ENCODE measurements around the gene MAST4. TPM values are rescaled to one million over a fixed set of nuclear protein-coding genes. Genes with fewer than 3 reads are reported as not detected.
A peak's percentile ranks its signal among the peaks of the same experiment; 100 is the strongest.

Gene MAST4
- total RNA-seq, 1 donor from 2014 or later = 56.9 TPM

GRCh38 chr5:66720780-66721179 is 124.6 kb downstream of the MAST4 start:
- peaks cover 11% of the 10 kb centered on the region for H3K4me1 ChIP-seq
- H3K36me3 ChIP-seq = no peaks in the 10 kb centered on the region
- no peak for DNase-seq
- no peaks in the 10 kb centered on the region for H3K9me3 ChIP-seq
- H3K27me3 ChIP-seq (ENCODE audit: low read depth) = no peaks in the 10 kb centered on the region
- intact Hi-C loops (cut with DNase I) = no loop called here
- ATAC-seq = no peak
- H3K4me3 ChIP-seq = no peak overlapping the region
- H3K27ac ChIP-seq = no peak overlapping the region
- TF ChIP-seq CTCF (IDR thresholded peaks at IDR 0.05) = no peak

GRCh38 chr5:66722686-66723085 is 126.5 kb downstream of the MAST4 start:
- intact Hi-C loops (cut with DNase I) = no loop called here
- DNase-seq (no peak), ATAC-seq (peak in 1 of 2 donors; percentile 25)
- peaks cover 11% of the 10 kb centered on the region for H3K4me1 ChIP-seq
- no peak overlapping the region for H3K27ac ChIP-seq
- H3K9me3 ChIP-seq = no peaks in the 10 kb centered on the region
- no peak overlapping the region for H3K4me3 ChIP-seq
- TF ChIP-seq CTCF (IDR thresholded peaks at IDR 0.05) = no peak
- H3K36me3 ChIP-seq = no peaks in the 10 kb centered on the region
- no peaks in the 10 kb centered on the region for H3K27me3 ChIP-seq (ENCODE audit: low read depth)

GRCh38 chr5:66724349-66725139 is 128.4 kb downstream of the MAST4 start:
- intact Hi-C loops (cut with DNase I) = no loop called here
- TF ChIP-seq CTCF (IDR thresholded peaks at IDR 0.05) = no peak
- DNase-seq (no peak), ATAC-seq (peak; percentile 59 to 72)
- no peaks in the 10 kb centered on the region for H3K27me3 ChIP-seq (ENCODE audit: low read depth)
- no peak overlapping the region for H3K4me3 ChIP-seq
- no peak overlapping the region for H3K27ac ChIP-seq
- no peaks in the 10 kb centered on the region for H3K36me3 ChIP-seq
- H3K9me3 ChIP-seq = no peaks in the 10 kb centered on the region
- peaks cover 7% of the 10 kb centered on the region for H3K4me1 ChIP-seq

- peaks cover 7% of the 10 kb centered on the region for H3K4me1 ChIP-seq
- TF ChIP-seq CTCF (IDR thresholded peaks at IDR 0.05) = no peak
- DNase-seq (no peak), ATAC-seq (no peak)
- no peak overlapping the region for H3K4me3 ChIP-seq
- intact Hi-C loops (cut with DNase I) = no loop called here
- H3K9me3 ChIP-seq = no peaks in the 10 kb centered on the region
- H3K27ac ChIP-seq = no peak overlapping the region
- no peaks in the 10 kb centered on the region for H3K27me3 ChIP-seq (ENCODE audit: low read depth)
- H3K36me3 ChIP-seq = no peaks in the 10 kb centered on the region
Measured at GRCh38 chr5:66727630-66728029, 131.4 kb downstream of the MAST4 start.

GRCh38 chr5:66728049-66728448 is 131.9 kb downstream of the MAST4 start:
- no peaks in the 10 kb centered on the region for H3K9me3 ChIP-seq
- DNase-seq (no peak), ATAC-seq (no peak)
- H3K36me3 ChIP-seq = no peaks in the 10 kb centered on the region
- H3K27ac ChIP-seq = no peak overlapping the region
- intact Hi-C loops (cut with DNase I) = no loop called here
- H3K4me3 ChIP-seq = no peak overlapping the region
- peaks cover 3% of the 10 kb centered on the region for H3K4me1 ChIP-seq
- no peaks in the 10 kb centered on the region for H3K27me3 ChIP-seq (ENCODE audit: low read depth)
- TF ChIP-seq CTCF (IDR thresholded peaks at IDR 0.05) = no peak
